Hypothalamus (tissue), 51 donors: ENCODE measurements around the gene SYPL2.
A peak's percentile ranks its signal among the peaks of the same experiment; 100 is the strongest.

Experiments used
- DNase-seq, 51 donors: peaks; one replicate each; lab custom pipeline; 2025; lab: John Stamatoyannopoulos, UW

Gene SYPL2

DNA sequence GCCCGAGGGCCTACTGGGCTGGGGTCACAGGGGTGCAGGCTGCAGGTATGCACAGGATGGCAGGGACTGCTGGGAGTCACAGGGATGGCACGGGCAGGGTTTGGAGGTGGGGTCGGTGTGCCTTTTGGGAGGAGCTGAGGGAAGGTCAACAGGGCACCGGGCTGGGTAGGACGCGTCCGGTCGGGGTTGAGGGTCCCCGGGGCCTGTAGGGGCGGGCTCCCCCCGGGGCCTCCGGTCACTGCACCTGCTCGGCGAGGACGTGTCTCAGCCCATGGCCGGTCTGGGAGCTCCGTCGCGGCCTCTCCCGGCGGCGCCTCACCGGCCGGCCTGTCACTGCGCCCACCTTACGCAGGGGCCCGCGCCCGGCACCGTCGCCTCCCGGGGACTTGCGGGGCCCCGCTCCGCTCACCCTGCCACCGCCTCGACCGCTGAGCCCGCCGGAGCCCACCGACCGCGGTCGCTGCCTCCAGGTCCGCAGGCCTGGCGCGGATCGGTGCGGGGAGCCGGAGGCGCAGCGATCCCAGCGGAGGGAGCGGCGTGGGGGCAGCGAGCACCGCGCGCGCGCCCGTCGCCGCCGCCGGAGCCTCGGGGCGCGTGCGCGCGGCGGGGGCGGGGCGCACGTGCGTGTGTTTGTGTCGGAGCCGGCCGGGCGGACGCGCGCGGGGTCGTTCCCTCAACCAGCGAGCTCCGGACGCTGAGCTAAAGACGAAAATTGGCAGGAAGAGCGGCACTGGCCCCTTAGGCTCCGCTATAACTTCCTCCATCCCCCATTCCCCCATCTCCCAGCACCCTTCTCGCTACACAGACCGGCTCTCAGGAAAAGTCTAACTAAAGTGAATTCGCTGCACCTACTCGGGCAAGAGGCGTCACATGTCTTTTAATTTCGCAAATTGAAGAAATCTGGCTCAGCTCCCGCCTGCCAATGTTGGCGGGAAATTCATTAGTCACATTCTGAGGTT is 43.1 kb downstream of the SYPL2 start, which contains the start of gene AMIGO1:
TSS of gene AMIGO1 (minus strand) at position 552 of the 959 bp plus-strand sequence. CDS start 815 bp downstream, outside the sequence.
- peak in 24 of 51 donors; percentile 12 to 69 (median 30) for DNase-seq

- DNase-seq, result no peak
Observed at GRCh38 chr1:109513110-109513710, 46.9 kb downstream of the SYPL2 start.

DNA sequence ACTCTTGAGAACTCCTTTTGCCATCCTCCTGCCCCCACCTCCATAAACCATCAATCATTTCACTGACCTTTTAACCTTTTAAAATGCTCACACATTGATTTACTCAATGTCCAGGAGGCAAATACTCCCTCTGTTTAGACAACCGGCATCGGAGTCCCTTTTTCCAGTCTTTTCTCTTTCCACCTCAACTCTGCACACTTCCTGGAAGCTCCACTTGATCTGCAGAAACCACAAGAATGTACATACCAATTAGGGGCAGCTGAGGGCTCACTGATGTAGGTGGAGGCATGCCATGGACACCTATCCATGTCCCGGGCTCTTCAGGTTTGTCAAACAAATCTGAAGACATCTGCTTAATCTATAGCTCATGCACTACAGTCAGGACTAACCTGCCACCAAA is 48.5 kb downstream of the SYPL2 start:
- DNase-seq, result no peak

DNA sequence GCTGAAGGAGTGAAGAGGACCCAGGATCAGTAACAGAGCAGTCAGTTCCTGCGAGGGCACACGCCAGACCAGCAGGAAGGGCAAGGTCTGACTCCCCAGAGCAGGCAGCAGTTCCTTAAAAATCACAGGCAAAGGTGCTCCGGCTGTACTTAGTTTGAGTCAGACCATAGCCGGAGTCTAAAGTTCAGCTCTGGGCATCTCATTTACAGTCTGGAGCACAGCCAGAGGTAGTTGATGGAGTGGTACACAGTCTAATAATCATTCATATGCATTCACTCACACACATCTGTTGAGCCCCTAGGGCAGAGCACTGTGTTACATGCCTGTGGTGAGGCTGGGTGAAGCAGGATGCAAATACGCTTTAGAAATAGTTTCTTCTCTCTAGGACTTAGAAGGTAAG is 50.5 kb downstream of the SYPL2 start:
- no peak for DNase-seq

DNA sequence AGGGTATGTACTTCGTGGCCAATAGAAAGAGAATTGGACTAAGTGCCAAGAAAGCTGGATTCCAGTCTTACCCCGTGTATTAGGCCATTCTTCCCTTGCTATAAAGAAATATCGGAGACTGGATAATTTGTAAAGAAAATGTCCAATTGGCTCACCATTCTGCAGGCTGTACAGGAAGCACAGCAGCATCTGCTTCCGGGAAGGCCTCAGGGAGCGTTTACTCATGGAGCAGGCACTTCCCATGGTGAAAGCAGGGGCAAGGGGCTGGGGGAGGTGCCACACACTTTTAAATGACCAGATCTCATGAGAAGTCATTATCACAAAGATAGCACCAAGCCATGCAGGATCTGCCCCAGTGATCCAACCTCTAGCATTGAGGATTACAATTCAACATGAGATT is 51.0 kb downstream of the SYPL2 start:
- no peak for DNase-seq

- DNase-seq, result no peak
Observed at GRCh38 chr1:109521002-109521951, 54.9 kb downstream of the SYPL2 start.

DNA sequence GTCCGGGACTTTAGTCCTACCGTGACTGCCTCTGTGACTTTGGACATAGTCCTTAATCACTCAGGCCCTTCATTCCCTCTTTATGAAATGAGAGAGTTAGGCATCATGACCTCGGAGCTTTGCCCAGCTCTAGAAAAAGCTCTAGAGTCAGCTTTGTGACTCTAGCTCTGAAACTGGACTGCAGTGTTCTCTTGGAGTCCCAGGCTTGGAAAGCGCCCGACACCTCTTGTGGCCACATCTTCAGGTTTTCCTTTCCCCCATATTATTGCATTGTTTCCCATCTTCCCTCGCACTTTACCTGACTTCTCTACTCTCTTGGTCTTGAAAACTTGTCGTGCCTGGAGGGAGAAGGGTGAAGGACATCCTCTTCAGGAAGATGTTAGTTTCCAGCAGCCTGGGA is 55.7 kb downstream of the SYPL2 start:
- no peak for DNase-seq

GRCh38 chr1:109523706-109524105 is 57.4 kb downstream of the SYPL2 start:
- no peak for DNase-seq

DNA sequence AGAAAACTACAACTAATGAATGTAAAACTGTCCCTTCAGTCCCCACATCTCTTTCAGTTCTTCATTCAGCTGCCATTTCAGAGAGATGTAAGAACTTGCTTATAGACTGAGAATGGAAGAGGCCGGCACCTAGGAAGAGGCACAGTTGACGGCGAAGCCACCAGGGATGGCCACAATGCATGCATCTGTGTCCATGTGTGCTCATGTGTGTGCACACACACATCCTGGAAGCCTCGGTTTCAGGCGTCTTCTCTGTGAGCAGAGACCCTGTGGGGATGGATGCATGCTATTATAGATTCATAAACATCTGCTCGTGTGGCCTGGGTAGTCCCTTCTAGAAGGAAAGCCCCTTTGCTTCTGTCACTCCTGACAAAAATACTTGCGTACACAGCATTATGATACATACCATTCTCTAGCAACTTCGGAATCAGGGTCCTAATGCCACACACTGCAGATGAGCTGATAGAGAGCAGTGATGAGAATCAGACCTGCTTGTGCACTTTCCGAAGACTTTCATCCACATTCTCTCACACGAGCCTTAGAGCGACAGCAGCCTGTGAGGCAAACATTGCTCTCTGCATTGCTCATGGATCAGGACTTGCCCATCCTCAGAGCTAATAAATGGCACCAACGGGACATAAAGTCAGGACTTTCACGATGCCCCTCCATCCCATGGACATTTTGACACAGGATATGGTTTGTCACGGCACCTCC is 60.9 kb downstream of the SYPL2 start:
- DNase-seq, result no peak

DNA sequence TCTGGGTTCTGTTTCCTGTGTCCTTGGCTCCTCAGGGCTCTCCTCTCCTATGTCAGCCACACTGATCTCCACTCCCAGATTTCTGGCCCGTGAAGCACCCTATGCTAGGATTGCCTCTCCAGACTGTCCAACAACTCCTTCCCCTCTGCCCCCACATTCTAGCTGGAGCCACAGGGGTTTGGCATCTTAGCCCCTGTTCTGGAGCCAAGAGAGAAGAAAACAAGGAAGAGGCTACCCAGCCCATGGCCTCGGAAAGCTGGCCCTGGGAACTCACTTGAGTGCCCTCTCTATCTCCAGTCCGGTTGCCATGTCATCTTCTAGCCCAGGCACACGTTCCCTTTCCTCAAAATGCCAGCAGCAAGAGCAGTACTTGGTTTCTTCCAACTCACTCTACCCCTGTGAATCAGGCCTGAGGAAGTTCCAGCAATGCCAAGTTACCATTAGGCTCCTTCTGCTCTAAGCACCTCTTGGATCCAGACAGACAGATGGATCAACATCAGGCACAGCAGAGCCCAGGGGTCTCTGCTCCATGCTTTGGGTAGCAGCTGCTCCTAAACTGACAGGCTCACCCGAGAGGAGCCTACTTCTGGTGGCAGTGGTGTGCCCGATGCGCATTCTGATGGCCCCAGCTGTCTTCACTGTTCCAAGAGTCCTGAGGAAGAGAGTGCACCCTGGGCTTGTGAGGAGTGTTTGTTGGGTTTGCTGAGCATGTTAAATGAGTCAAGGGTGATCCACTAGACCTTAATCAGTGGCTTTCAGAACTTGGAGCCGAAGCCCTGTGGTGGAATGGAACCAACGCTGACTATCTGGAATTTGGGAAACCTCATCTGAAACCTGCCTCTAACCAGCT is 61.7 kb downstream of the SYPL2 start:
- no peak for DNase-seq

- no peak for DNase-seq
Observed at GRCh38 chr1:109528712-109529111, 62.4 kb downstream of the SYPL2 start.

- DNase-seq, result peak in 5 of 51 donors; percentile 23 to 75 (median 61)
Observed at GRCh38 chr1:109529881-109530456, 63.6 kb downstream of the SYPL2 start.

GRCh38 chr1:109530457-109531087 is 64.2 kb downstream of the SYPL2 start:
- peak in 25 of 51 donors; percentile 18 to 78 (median 47) for DNase-seq

DNA sequence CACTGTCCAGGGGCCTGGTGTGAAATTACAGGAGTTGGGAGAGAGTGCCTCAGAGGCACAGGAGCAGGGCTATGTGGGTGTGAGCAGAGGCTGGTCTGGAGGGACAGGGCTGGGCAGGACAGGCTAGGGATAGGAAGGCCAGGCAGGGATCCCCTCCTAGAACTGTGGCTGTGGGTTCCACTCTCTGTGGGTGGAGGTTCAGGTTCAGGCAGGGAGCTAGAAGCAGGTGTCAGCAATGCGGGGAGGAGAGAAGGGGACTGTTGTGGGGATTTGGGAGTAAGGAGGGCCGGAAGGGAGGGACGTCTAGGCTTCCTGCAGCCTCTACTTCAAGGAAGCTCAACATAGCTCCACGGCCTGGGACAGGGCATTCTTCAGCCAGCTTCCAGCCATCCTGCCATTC is 65.0 kb downstream of the SYPL2 start:
- no peak for DNase-seq
